IPS-NIHi7 (cell line): Measurements from ENCODE around the gene FREM1.

Experiments used
- DNase-seq: peaks from one replicate; pipeline ENCODE4 v3.0.0; 2012; ENCODE audit warnings: mixed read lengths; ENCODE audit errors: extremely low spot score

FREM1 gene

GRCh38 chr9:14766299-14766698 lies 143.9 kb downstream of the FREM1 start:
- DNase-seq = no peak

GRCh38 chr9:14761584-14761983 lies 148.6 kb downstream of the FREM1 start:
- no peak for DNase-seq

GRCh38 chr9:14760060-14760459 lies 150.2 kb downstream of the FREM1 start:
- DNase-seq = no peak

GRCh38 chr9:14756291-14756690 lies 153.9 kb downstream of the FREM1 start:
- no peak for DNase-seq

GRCh38 chr9:14752871-14753270 lies 157.4 kb downstream of the FREM1 start:
- DNase-seq = no peak

- DNase-seq = no peak
Measured at GRCh38 chr9:14752271-14752670, 158.0 kb downstream of the FREM1 start.

- DNase-seq = no peak
Measured at GRCh38 chr9:14750821-14751220, 159.4 kb downstream of the FREM1 start.

GRCh38 chr9:14749741-14750211 lies 160.5 kb downstream of the FREM1 start:
- DNase-seq = no peak

GRCh38 chr9:14748373-14748772 lies 161.9 kb downstream of the FREM1 start:
- DNase-seq = no peak

GRCh38 chr9:14747111-14747510 lies 163.1 kb downstream of the FREM1 start:
- DNase-seq = no peak

GRCh38 chr9:14746626-14747025 lies 163.6 kb downstream of the FREM1 start:
- DNase-seq = no peak

GRCh38 chr9:14744768-14745167 lies 165.5 kb downstream of the FREM1 start:
- DNase-seq = no peak

GRCh38 chr9:14741369-14741768 lies 168.9 kb downstream of the FREM1 start:
- DNase-seq = no peak

- DNase-seq = no peak
Measured at GRCh38 chr9:14733133-14733532, 177.1 kb downstream of the FREM1 start.

- DNase-seq = no peak
Measured at GRCh38 chr9:14731294-14731981, 178.8 kb downstream of the FREM1 start.

- no peak for DNase-seq
Measured at GRCh38 chr9:14730461-14730898, 179.7 kb downstream of the FREM1 start.

GRCh38 chr9:14723301-14723700 lies 186.9 kb downstream of the FREM1 start:
- DNase-seq = no peak

GRCh38 chr9:14722391-14723035 lies 187.7 kb downstream of the FREM1 start, which contains the start of gene CER1:
CER1 (minus strand) TSS chr9:14722733; CDS start chr9:14722672, 61 bp downstream.
- DNase-seq = peak; percentile 67

GRCh38 chr9:14719231-14719923 lies 190.9 kb downstream of the FREM1 start:
- DNase-seq = no peak

- DNase-seq = no peak
Measured at GRCh38 chr9:14715102-14715501, 195.1 kb downstream of the FREM1 start.

GRCh38 chr9:14713187-14713767 lies 197.0 kb downstream of the FREM1 start:
- no peak for DNase-seq

- DNase-seq = no peak
Measured at GRCh38 chr9:14710804-14711203, 199.4 kb downstream of the FREM1 start.
